Esophagus (tissue), 2 donors: ENCODE results near the gene RAB36. TPM values are rescaled to one million over a fixed set of nuclear protein-coding genes. Genes with fewer than 3 reads are reported as not detected.

ENCODE experiments used
- H3K27ac ChIP-seq, 2 donors: one replicate each; pipeline ENCODE4 v1.5.1; 2013; ENCODE audit warnings: low read depth in 2 of 2, mild to moderate bottlenecking in 2 of 2, inconsistent platforms in 1 of 2, low read length in 1 of 2, moderate library complexity in 1 of 2
- H3K27me3 ChIP-seq, 2 donors: one replicate each; pipeline ENCODE4 v1.6.1; 2013; ENCODE audit warnings: low read length in 2 of 2, control low read depth in 1 of 2, mild to moderate bottlenecking in 1 of 2; ENCODE audit not compliant: insufficient read depth in 2 of 2, control insufficient read depth in 1 of 2
- H3K36me3 ChIP-seq, 2 donors: one replicate each; pipeline ENCODE4 v1.6.1; 2013; ENCODE audit warnings: low read length in 1 of 2; ENCODE audit not compliant: control insufficient read depth in 2 of 2, insufficient read depth in 2 of 2
- H3K4me1 ChIP-seq, 2 donors: one replicate each; pipeline ENCODE4 v1.6.1; 2013; ENCODE audit warnings: low read length in 1 of 2; ENCODE audit not compliant: control insufficient read depth in 2 of 2, insufficient read depth in 2 of 2
- H3K4me3 ChIP-seq, 2 donors: one replicate each; pipeline ENCODE4 v1.5.1; 2013; ENCODE audit warnings: low read length in 2 of 2, mild to moderate bottlenecking in 2 of 2, low read depth in 1 of 2, moderate library complexity in 1 of 2
- H3K9me3 ChIP-seq, 2 donors: one replicate each; pipeline ENCODE4 v1.6.1; 2013; ENCODE audit warnings: mild to moderate bottlenecking in 2 of 2, low read depth in 1 of 2, low read length in 1 of 2, moderate library complexity in 1 of 2; ENCODE audit not compliant: control insufficient read depth in 2 of 2, insufficient read depth in 1 of 2
- WGBS, 2 donors: extraction: QIAGEN DNeasy Blood & Tissue Kit; methylation state at CpG; one replicate each; pipeline ENCODE4 v1.1.7; 2013; 5-methylcytosine and 5-hydroxymethylcytosine counted together
- polyA plus RNA-seq, 2 donors: library from polyadenylated mRNA; stranded (reverse); fragments of 200-250 nt; gene quantifications; one replicate each; pipeline ENCODE4 v1.2.3, GENCODE V29; 2013
- donor health status: healthy with polysubstance abuse.
- donor health status: Bipolar disorder and iron deficiency.

Gene RAB36
- polyA plus RNA-seq, 2 donors: 1.6 to 1.7 TPM

DNA sequence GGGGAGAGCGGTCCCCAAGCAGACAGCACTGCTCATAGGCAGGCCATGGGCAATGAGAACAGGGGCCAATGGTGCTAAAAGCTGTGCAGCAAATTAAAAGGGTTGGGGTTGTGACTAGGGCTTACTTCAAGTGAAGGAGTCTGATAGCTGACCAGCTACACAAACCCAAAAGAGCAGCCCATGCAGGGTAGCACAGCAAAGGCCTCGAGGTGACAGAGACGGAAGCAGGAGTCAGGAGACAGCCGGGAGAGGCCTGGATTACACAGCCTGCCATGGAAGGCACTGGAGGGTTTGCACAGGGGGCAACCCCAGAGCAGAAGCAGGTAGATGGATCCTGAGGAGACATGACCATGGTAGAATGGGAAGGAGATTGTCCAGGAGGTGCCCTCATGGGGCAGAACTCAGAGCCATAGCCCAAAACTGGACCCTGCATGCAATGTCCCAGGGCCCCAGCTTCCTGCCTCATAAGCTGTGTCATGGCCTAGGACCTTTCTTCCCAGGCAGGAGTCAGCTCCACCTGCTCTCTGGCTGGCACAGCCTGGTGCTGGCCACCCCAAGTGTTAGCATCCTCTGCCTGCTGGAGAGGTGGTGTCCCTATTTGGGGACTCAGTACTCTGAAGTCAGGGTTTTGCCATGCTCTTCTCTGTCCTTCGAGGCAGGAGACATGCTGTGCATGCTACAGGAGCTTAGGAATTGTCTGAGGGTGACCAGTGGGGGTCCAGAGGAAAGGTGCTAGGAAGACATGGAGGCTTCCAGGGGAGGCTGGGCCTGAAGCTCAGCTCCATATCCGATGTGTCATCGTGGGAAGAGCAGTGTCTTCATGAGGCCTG lies 36.8 kb upstream of the RAB36 start:
- Histone ChIP-seq H3K36me3 (no peaks in the 10 kb centered on the region), H3K4me1 (peaks cover 0 to 4% of the 10 kb centered on the region in 2 donors), H3K27me3 (no peaks in the 10 kb centered on the region), H3K27ac (no peak overlapping the region), H3K4me3 (no peak overlapping the region), H3K9me3 (no peaks in the 10 kb centered on the region)
- 91 to 96% methylated on average over 7 of the region's 7 CpGs for WGBS, 2 donors

DNA sequence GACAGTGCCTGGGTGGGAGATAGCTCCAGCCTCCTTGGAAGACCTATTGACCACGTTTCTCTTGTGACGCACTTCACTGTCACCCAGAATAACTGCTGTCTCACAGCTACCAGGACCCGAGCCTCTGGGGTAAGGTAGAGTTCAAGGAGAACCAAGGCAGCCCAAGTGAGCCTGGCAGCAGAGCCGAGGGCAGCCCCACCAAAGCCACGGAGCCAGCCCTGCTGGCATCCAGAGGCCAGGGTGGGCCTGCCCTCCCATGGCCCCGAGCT lies 36.3 kb upstream of the RAB36 start:
- WGBS, 2 donors: 75 to 89% methylated on average over 6 of the region's 6 CpGs

DNA sequence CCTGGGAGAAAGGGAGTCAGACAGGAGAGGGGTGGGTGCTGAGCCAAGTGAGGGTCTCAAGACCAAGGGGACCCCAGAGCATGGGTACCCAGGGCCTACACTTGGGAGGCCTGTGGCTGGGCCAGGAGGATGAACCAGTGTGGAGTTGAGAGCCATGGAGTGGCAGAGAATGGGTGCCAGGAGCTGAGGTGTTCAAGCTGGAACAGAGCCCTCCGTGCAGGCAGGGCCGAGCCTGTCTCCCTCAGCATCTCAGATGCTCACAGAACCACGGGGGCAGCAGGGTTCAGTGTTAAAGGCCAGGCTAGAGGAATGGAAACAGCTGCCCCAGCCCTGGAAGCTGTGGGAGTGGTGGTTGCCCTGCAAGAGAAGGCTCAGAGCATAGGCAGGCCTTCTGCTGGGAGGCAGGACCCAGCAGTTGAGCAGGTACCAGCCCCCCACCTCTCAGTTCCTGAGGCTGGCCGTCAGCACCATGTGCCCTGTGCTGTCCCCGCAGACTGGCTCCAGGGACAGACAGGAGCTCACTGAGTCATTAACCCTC lies 35.8 kb upstream of the RAB36 start:
- no peaks in the 10 kb centered on the region for H3K27me3 ChIP-seq
- H3K4me1 ChIP-seq: peaks cover 4% of the 10 kb centered on the region in 2 donors
- H3K9me3 ChIP-seq: no peaks in the 10 kb centered on the region
- H3K4me3 ChIP-seq: no peak overlapping the region
- 60 to 70% methylated on average over 5 of the region's 5 CpGs for WGBS, 2 donors
- no peak overlapping the region for H3K27ac ChIP-seq
- no peaks in the 10 kb centered on the region for H3K36me3 ChIP-seq

More for the DNA sequence above, 36.3 kb upstream of the RAB36 start:
- peaks cover 4% of the 10 kb centered on the region in 2 donors for H3K4me1 ChIP-seq
- H3K27me3 ChIP-seq: no peaks in the 10 kb centered on the region
- no peaks in the 10 kb centered on the region for H3K36me3 ChIP-seq
- no peak overlapping the region for H3K27ac ChIP-seq
- H3K9me3 ChIP-seq: no peaks in the 10 kb centered on the region
- H3K4me3 ChIP-seq: no peak overlapping the region

DNA sequence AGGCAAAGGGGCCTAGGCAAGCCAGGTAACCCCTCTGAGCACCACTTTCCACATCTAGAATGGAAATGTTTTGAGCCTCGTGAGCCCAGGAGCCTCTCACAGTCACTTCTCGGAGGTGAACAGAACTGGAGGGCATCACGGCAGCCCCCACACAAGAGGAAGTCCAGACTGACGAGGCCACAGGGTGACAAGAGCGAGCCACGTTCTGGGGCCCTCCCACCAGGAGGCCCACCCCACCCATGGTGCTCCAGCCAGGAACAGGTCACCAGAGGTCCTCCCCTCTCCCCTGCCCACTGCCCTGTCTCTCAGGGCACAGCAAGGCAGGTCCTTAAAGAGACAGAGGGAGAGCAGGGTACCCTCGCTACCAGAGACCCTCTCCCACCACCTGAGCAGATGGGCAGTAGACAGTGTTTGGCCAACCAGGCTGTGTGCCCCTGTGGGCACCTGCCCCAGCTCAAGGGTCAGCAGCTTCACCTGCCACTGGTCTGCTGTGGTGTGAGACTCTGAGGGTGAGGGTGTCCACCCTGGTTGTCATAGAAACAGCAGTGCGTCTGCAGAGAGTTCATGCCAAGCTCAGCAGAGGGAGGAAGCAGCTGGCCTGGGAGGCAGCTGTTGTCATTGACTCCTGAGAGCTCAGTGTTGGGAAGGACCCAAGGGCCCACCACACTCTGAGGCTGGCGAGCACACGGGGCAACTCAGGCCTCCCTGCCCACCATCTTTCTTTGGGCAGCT lies 34.9 kb upstream of the RAB36 start:
- no peak overlapping the region for H3K27ac ChIP-seq
- H3K4me3 ChIP-seq: no peak overlapping the region
- H3K9me3 ChIP-seq: no peaks in the 10 kb centered on the region
- H3K4me1 ChIP-seq: peaks cover 4% of the 10 kb centered on the region in 2 donors
- H3K36me3 ChIP-seq: no peaks in the 10 kb centered on the region
- 79 to 80% methylated on average over 10 of the region's 10 CpGs for WGBS, 2 donors
- no peaks in the 10 kb centered on the region for H3K27me3 ChIP-seq

DNA sequence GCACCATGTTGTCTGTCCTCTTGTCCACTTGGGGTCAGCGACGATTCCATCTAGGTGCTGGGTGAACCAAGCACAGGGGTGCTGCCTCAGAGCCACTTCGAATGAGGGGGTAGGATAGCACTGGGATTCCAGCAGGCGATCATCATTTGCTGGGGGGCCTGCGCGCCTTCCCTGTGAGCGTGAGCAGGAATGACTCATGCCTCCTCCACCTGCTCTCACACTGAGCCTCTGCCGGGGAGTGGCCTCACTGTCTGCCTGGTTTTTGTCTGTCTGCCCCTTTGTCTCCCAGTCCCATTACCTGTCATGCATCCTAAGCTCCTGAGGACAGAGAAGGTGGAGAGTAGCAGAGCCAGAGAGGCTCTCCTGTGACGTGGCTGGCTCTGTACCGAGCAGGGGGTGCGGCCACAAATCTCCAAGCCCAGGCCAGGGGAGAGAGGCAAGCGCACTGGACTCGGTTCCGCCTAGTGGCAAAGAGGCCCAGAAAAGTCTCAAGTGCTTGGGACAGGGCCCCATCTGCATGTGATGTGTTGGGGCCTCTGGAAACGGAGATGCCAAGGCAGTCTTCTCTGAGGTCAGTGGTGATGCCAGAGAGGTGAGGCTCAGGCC lies 34.3 kb upstream of the RAB36 start:
- no peak overlapping the region for H3K27ac ChIP-seq
- H3K36me3 ChIP-seq: no peaks in the 10 kb centered on the region
- no peak overlapping the region for H3K4me3 ChIP-seq
- peaks cover 4% of the 10 kb centered on the region in 2 donors for H3K4me1 ChIP-seq
- H3K27me3 ChIP-seq: no peaks in the 10 kb centered on the region
- WGBS, 2 donors: 77 to 79% methylated on average over 15 of the region's 15 CpGs
- no peaks in the 10 kb centered on the region for H3K9me3 ChIP-seq

DNA sequence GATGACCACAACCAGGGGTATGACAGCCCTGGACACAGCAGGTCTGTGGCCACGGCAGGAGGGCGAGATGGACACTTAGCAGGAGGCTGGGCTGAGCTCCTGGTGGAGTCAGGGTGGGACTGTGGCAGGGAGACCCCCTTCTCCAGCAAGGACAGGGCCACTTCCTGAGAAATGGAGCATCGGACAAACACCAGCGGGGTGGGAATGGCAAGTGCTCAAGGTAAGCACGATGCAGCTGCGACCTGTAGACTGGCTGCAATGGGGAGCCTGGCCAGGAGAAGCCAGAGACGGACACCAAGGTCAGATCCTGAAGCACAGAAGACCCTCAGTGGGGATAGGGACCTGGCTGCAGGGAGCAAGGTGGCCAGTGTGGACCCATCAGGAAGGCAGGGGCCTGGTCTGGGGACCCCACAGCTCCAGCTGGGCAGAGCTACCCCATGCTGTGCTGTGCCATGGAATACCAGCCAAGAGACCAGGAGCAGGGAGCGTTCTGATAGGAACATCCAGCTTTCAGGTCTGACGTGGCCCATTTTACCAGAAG lies 32.7 kb upstream of the RAB36 start:
- H3K4me3 ChIP-seq: no peak overlapping the region
- H3K27me3 ChIP-seq: no peaks in the 10 kb centered on the region
- H3K4me1 ChIP-seq: peaks cover 4% of the 10 kb centered on the region in 2 donors
- no peak overlapping the region for H3K27ac ChIP-seq
- no peaks in the 10 kb centered on the region for H3K9me3 ChIP-seq
- WGBS, 2 donors: 89 to 92% methylated on average over 9 of the region's 9 CpGs
- no peaks in the 10 kb centered on the region for H3K36me3 ChIP-seq

DNA sequence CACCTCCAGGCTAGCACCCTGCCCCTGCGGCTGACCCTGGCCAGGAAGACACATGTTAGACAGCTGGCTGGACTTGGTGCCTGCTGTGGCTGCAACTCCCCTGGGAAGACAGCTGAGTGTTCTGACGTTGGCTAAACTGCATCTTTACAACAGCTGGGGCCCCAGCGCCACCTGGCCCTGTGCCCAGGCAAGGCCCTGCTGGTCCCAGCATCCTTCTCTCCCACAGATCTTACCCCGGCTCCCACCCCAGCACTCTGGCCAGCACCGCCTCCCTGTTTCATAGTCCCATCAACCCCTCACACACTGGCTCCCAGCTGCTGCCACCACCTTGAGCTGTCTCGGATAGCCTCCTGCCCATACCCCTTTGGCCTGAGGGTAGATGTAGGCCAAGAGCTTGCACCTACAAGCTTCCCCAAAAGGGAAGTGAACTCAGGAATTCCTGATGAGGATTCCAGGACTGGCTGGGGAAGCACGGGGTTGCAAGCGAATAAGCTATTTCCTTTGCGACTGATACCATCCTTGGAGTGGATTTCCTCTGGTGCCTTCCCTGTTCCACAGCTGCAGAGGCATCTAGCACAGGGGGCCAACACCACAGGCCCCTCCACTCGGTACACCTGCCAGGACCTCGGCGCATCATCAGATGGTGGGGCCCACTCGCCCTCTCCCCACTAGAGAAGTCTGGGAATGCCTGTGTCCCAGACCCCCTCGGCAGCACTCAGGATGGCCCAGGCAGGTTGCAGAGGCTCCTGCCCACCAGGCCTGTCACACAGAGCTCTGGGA lies 32.0 kb upstream of the RAB36 start:
- Histone ChIP-seq H3K4me3 (no peak overlapping the region), H3K9me3 (no peaks in the 10 kb centered on the region), H3K36me3 (no peaks in the 10 kb centered on the region), H3K27ac (no peak overlapping the region), H3K27me3 (no peaks in the 10 kb centered on the region), H3K4me1 (peaks cover 4% of the 10 kb centered on the region in 2 donors)
- WGBS, 2 donors: 72 to 73% methylated on average over 14 of the region's 14 CpGs

DNA sequence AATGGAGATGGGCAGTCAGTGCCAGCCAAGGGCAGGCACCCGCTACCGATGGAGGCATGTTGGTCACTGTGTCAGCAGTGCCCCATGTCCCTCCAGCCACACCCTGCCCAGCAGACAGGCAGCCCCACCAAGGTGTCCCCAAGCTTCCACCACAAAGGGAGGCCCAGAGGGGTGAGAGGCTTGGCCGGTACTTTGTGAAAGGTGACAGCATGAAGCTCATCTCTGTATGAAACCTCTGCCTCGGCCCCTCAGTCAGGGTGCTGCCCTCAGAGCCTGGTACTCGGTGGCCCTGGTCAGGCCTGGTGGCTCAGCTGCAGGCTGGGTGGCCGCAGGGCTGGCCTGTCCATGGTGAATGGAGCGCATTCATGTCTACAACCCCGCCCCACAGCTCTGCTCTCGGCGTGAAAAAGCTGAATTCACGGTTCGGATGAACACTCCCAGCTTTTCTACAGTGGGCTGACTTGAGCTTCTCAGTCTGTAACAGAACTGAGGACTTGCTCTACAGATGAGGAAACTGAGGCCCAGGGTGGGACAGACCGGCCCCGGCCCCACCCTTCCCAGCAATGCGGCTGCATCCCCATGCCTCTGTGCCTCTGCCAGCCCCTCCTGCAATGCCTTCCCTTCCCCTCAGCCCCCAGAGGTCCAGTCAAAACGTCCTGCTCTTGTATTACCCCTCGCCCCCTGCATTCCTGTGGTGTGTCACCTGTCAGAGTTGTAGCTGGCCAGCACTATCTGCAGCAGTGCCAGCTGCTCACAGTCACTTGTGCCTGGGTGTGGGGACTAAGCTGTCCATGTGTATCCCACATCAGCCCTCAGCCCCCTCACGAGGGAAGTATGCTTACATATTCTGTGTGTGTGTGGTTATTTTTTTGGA lies 31.2 kb upstream of the RAB36 start:
- Histone ChIP-seq H3K4me1 (peaks cover 4% of the 10 kb centered on the region in 2 donors), H3K36me3 (no peaks in the 10 kb centered on the region), H3K9me3 (no peaks in the 10 kb centered on the region), H3K27me3 (no peaks in the 10 kb centered on the region), H3K4me3 (no peak overlapping the region), H3K27ac (no peak overlapping the region)
- WGBS, 2 donors: 85 to 87% methylated on average over 18 of the region's 18 CpGs
